Germinal center (tissue), 1 donor: ENCODE results near the gene PGBD5.

ENCODE experiments used
- DNase-seq: peaks from one replicate; pipeline ENCODE4 v3.0.0; 2012; ENCODE audit warnings: mixed read lengths, low spot score

PGBD5 gene

DNA sequence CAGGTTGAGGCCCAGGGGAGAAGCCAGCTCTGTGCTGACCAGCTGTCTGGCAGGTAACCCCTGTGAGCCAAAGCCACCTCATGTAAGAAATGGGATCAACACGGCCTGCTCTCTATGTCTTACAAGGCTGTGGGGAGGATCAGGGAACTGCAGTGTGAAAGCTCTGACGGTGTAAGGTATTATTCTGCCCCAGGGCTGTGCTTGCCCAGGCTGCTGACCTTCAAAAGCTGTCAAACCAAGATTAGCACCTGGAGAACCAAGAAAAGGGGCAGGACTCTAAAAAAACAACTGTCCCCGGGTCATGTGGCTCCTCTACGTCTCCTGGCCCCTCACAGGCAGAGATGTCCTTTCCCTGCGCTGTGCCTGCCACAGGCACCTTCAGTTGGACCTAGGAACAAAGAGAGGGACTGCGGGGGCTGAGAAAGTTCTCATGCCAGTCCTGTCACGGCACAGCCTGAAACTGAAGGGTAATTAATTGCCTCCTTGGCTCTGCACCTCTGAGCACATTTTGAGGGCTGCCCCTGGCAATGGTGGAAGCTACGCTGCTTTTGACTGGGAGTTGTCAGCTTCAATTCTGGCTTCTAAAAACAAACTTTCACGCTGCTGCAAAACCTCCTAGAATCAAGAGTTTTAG lies 77.6 kb downstream of the PGBD5 start:
- DNase-seq, result no peak

DNA sequence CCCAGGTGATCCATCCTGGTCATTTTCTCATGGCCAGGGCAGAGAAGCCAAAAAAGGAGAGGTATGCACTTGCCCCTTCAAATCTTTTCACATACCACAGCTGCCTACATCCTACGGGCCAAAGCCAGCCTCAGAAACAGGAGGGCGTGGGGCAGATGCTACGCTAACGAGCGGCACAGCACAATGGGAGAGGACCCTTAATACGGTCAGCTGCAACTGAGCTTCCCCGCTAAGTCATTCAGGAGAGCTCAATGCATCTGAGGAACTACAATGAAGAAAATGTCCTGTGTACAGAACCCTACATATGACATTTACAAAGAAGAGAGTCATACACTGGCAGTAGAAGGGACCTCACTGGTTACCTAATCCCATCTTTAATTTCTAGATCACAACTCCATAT lies 78.2 kb downstream of the PGBD5 start:
- DNase-seq, result no peak

DNA sequence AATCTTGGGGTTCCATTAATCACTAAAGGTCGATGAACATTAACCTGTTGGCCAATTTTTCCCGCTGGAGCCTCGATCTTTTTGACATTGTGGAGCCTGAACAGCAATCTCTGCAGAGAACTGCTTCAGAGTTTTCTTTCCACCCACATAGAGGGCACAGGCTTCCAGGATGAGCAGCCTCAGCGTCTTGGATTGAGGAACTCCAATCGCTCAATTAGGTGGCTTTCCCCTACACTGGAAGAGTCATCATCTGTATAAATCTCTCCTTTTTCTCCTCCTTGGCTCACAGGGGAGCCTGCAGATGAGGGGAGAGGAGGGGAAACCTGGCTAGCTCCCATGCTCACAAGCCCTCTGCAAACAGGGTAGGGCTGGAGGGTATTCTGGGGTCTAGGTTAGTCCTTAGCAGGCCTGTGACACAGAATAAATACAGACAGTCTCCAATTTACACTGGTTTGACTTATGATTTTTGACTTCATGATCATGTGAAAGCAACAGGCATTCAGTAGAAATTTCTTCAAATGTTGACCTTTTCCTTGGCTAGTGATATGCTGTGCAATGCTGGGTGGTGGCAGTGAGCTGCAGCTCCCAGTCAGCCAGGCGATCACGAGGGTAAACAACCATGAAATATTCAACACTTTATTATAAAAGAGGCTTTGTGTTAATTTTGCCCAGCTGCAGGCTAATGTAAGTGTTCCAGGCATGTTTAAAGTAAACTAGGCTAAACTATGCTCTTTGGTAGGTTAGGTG lies 80.8 kb downstream of the PGBD5 start:
- DNase-seq, result no peak

DNA sequence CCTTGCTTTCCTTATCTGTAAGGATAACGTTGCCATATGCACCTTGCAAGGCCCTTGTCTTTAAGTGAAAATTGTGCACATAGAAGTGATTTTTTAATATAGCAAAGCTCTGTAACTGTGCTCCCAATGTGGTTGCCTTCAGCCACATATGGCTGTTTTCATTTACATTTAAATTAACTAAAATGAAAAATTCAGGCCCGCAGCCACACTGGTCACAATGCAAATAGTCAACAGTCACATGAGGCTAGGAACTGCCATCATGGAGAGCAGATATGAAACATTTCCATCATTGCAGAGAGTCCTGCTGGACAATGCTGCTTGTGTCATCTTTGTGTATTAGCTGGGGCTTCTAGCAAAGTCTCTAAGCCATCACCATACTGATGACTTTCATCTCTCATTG lies 83.4 kb downstream of the PGBD5 start:
- no peak for DNase-seq

DNA sequence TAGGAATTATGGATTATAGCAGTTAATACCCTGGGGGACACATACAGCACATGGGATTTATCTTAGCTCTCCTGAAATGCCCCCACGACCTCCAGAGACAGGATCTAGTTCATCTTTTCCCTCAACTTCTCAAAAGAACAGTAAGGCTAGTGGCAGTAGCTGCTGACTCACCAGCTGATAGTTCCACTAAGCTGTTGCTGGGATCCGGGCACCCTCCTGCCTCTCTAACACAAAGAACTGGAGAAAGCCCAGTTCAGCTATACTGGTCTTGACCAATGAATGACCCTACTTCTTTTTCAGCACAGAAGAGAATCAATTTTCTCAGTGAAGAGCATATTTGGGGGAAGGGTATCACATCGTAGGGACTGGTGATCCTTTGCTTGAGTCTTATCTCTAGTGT lies 84.1 kb downstream of the PGBD5 start:
- DNase-seq, result no peak

DNA sequence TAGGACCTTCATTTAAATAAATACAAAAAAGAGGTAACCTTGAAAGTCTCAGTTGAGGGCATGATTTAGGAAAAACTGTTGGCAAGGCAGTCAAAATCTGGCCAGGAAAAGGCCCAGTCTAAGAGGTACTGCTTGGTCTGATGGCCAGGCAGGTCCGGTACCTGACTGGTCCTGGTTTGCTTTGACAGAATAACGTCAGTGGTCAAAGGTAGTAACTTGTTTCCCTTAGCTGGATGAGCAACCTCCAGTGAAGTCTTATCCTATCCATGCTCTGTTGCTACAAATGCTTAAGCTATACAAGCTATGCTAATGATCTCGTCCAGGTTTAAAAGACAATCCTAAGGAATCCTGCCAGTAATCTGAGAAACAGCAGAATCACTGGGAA lies 85.0 kb downstream of the PGBD5 start:
- DNase-seq, result no peak

DNA sequence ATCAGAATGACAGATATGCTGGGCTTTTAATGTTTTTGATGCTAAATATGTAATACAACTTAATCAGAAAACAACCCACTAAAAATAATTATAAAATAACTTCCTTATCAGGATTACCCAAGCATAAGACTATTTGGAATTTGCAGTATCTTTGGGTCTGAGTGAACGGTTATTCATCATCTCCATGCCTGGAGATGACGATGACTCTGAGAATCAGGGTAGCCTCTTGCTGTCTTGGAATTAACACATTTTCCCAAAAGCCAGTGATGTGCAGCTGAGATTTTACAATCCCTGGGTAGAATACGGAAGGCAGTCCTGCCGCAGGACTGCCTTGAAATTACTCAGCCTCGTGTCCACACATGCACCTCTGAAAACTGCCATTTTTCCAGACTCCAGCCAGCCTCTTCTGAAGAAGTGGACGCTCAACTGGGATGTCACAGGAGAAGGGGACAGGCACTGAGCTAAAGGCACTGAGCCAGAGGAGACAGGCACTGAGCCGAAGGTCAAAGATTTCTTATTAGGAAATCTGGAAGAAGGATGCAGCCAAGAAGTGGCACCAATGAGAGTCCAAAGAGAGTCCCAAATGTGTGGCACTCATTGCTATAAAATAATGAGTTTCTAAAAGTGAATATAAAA lies 85.5 kb downstream of the PGBD5 start:
- no peak for DNase-seq

DNA sequence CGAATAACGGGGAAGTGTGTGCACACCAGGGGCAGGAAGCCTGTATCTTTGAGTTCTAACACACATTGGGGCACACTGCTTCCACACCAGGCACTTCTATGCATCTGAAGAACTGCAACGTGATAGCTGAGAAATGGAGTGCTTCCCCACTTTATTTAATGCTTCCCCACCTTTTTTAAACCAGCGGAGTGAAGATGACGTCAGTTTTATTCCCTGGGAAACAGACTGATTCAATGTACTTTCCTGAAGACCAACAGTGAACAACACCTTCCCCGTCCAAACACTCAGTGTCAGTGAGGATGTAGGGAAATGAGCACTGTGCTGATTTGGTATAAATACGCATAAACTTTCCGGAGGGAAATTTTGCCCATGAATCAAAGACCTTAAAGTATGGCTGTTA lies 87.1 kb downstream of the PGBD5 start:
- no peak for DNase-seq

DNA sequence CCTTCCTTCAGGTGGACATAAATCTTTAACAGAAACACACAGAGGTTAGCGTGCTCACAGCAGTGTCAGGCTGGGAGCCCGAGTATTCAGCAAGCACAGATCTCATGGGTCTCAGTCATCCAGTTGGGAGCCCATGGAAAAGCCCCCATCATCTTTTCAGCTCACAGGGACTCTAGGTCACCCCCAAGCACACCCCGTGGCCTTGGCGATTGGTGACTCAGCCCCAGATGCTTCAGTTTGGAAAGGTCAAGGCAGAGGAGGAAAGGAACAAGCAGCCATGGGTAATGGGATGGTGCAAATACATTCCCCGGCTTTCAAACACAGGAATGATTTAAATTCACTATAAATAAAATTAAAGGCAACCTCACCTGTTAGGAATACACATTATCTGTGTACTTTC lies 88.9 kb downstream of the PGBD5 start:
- DNase-seq, result no peak

DNA sequence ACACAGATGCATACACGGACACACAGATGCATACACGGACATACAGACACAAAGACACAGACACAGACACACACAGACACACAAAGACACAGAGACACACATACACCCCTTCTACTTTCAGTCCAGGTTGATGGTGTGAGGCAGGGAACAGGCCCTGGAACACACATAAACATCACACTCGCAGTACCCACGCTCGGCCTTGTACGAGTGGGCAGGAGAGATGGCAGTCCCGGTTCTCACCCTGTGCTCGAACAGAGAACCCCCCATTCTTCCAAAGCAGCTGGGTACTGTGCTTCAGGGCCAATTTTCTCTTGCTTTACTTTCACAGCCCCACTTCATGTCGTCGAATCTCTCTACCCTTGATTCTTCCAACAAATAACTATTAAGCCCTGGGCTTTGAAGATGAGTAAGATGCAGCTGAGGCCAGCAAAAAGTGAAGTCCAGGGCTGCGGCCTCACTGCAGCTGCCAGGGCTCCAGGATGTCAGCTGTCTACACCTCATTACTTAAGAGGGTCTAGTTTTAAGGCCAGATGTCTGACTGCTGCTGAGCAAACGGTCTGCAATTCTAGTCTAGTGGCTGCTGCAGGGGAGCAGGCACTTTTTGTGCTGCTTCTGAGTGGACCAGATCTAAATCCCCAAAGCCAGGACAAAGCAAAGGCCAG lies 90.1 kb downstream of the PGBD5 start:
- no peak for DNase-seq

DNA sequence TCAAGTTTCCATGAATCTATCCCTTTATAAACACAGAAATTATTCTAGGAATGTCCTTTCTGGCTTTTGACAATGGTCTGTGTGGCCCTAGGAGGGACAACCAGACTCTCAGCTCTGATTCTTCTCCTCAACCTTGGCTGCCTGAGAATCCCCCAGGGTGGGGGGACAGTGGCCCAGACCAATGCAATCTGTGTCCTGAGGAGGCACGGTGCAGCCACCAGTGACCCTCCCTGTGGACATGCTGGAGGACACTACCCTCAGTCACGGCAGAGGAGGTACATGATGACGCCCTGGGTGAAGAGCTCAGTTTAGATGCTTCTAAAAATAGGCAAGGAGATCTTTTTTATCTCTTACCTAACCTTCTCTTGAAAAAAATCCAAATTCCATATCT lies 91.7 kb downstream of the PGBD5 start:
- no peak for DNase-seq

DNA sequence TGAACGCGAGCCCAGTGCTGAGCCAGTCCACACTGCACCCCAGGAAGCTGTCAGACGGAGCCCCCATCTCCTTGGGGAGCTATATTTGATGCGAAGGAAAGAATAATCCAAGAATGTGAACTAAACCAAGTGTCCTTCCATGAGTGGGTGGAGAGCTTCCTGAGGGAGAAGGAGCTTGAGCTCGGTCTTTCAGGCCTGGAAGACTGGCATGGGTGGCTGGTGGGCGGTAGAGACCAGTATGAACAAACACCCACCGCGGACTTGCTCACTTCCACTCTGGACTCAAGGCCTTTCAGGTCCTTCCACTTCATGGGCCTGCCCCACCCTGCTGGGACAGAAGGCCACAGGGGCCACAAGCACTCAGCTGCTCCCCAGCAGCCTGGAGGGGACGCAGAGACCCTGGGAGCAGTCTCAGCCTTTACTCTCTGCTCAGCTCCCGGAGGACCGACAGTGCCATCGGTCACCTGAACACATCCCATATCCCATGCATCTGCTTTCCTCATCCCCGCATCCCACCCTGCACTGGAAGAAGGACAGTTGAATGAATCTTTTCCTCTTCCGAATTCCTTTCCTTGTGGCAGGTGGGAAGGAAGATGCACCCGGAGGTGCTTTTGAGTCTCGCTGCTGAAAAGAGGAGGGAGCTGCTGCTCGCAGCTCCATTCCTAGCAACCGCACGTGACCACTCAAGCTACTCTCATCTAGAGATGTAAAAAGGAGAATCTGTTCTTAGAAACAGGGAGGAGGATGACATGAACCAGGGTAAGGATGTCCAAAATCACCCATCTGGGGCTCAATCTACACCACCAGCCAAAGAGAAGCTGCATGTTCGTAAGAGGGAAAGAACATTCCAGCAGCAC lies 92.3 kb downstream of the PGBD5 start:
- DNase-seq, result no peak

DNA sequence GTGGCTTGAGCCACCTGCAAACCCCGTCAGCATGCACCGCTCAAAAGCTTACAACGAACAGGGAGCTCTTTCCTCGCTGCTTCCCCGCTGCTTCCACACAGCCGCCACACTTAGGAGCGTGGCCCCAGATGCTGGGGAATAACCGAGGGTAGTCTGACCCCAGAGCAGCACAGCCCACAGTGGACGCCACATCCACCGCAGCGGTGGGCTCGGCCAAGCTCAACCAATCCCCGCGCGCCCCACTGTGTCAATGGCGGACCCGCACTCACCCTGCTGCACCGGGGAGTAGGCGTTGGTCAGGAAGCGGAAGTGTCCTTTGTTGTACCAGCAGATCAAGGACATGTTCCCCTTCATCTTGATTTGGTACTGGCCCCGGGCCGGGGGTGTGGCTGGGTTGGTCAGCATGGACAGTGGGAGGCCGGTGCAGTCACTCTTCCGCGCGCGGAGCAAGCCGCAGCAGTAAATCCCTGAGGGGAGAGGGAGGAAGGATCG lies 93.5 kb downstream of the PGBD5 start:
- no peak for DNase-seq

DNA sequence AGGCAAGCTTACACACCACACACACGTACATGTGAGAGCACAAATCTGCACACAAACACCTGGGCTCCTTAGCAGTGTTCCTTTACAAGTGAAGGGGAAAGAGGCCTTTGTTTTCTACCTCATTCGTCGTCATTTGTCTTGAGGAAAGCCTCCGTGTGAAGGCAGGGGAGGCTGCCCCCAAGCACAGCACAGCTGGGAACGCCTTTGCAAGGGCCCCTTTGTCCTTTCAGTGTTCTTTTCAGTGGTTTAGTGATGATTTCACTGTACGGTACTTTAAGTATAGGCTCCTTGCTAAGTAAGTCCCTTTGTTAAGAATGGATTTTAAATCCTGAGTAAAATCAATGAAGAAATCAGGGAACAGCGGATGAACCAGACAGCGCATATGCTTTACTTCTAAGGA lies 94.1 kb downstream of the PGBD5 start:
- no peak for DNase-seq

DNA sequence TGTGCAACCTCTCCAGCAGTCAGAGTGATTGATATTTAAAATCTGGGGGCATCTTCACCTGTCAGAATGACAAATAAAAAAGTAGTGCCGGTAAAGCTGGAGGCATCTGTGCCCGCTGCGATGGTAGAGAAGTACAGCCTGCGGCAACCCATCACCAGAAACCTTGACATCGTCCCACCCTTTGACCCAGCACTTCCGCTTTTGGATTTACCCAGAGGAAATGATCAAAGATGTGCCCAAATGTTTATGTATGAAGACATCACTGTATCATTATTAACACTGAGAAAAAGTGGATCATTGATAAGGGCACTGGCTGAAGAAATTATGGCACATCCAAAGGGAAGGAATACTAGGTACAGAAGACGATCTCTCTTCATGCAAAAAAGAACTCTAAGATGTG lies 96.0 kb downstream of the PGBD5 start:
- no peak for DNase-seq

DNA sequence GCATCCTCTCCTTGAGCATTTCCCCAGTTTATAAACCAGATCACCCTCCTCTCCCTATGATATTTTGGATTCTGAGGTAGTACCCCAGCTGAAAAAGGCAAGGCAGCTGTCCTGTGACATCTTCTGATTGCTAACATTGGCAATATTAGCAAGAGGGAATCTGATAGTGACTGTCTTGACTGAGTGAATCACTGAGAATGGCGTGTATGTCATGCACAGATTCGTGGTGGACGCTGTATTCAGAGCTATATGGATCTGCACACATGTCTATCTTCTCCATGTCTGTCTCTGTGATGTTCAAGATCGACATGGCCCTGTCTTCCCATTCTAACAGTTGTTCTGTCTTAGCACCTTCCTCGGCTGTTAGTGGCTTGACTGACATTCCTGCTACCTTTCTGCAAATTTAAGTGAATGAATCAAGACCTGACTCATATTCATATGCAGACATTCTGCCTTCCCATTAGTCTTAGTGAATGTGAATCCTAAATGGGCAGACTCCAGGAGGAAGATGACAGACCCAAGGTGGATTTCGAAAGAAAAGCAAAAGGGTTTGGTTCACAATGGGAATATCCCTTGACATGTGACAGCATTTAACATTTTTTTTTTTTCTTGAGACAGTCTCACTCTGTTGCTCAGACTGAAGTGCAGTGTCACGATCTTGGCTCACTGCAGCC lies 97.7 kb downstream of the PGBD5 start:
- DNase-seq, result no peak

DNA sequence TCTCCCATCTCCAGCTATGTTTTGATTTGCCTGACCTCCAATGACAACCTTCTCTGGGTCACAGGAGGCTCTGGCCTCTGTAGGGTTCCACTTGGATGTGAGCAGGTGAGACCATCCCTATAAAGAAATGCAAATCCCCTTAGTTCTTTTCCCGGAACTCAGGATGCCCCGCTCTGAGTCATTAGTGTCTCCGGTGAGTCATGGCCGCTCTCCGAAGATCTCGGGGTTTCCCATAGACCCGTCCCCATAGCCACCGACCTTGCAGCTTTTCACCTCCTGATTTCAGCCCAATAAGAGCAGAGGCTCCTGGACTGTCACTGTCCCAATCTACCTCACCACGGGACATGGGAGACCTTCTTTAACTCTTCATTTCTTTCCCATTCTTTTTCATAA lies 98.2 kb downstream of the PGBD5 start:
- DNase-seq, result no peak

DNA sequence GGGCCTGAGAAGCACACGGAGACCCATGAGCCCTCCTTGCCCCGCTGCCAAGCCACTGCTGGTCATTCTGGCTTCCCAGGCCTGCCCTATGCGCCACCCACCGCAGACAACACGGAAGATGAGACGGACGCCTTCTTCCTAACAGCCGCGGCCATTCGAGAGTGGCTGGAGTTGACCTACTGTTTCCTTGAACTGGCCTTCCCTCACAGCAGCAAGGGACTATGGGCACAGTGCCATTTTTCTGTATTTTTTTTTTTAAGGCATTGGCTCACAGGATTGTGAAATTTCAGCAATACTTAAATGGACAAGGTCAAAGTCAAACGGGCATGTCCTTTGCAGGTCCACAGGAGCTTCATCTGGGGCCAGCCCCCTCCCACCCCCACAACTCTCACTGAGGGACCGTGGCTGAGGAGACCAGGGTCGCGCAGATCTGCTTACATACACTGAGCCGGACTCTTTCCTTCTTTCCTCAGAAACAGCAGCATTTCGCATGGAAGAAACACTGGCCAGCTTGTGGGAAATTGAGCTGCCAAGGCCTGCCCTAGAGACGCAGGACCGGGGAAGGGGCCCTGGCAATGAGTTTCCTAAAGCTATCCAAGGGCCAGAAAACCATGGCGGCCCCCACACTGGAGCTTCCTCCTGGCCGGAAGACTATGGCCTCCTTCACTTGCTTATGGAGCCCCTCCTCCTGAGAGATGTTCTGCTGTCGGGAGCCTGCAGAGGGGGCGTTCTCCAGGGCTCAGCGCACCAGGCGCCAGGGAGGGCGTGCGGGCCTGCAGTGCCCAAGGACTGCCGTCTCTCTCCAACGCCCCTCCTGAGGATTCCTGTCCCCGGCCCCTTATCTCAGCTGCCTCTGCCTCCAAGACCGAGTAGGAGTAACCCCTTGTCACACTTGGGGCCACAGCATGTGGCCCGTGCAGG lies 98.9 kb downstream of the PGBD5 start:
- no peak for DNase-seq

DNA sequence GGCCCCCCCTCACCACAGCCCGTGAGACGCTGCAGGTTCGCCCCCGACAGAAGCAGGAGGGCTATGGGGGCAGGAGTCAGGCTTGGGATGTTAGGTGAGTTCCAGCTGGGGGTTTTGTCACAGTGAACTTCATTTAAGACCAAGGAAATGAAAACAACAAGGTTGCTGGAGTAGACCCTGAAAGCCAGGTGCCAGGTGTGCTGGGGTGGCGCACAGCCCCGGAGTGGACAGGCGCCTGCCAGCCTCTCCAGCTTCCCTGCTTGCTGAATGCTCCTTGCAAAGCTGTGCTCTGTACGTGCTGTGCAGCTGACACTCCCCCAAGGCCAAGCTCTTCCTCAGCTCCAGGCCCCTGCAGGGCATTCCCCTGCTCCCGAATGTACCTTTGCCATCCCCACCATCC lies 102.4 kb downstream of the PGBD5 start:
- no peak for DNase-seq

DNA sequence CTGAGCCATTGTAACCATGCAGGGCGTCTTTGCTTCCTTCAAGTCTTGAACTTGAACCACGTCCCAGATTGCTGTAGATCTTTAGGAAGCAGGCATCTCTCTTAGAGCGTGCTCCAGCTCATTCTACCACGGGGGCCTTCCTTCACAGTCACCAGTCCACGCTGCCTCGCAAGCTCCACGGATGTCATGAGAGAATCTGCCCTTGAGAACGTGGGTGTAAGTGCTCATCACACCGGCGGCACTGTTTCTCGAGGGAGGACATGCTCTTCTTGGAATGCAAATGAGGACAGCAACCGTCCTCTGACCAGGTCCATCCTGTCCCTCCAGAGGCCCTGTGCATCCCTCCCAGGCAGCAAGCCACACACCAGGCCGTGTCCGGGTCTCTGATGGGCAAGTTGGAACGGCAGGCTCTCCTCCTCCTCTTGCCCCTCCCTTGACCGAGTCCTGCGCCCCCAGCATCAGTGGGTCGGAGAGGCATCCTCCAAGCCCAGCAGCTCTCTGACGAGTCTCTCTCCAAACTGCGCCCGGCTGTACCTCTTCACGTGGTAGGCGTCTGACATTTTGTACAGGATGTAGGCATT lies 103.1 kb downstream of the PGBD5 start:
- DNase-seq, result no peak
